SH-SY5Y (cell line): ENCODE results near the gene PLA2G4C.

Experiments
- GATA2 ChIP-seq: IDR thresholded peaks from 2 replicates; pipeline ENCODE4 v1.6.1; 2011; ENCODE audit warnings: mild to moderate bottlenecking, low read depth, low read length
- GATA3 ChIP-seq: IDR thresholded peaks from 2 replicates; pipeline ENCODE4 v1.6.1; 2011; ENCODE audit warnings: low read depth, mild to moderate bottlenecking, low read length, moderate library complexity

DNA sequence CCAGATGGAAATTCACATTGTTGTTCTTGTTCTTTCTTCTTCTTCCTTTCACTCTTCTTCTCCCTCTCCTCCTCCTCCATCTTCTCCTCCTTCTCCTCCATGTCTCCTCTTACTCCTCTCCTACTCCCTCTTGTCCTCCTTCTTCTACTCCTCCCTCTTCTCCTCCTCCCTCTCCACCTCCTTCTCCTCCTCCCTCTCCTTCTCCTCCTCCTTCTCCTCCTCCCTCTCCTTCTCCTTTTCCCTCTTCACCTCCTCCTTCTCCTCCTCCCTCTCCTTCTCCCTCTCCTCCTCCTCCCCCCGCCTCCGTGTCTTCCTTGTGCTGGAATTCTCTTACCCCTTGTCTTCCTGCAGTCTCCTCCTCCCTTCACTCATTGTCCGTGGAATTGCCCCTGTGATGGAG, 85.1 kb downstream of the PLA2G4C start:
- no peak for TF ChIP-seq GATA2
- TF ChIP-seq GATA3: no peak
